HFF-Myc (cell line): ENCODE measurements around the gene MAB21L3.

Experiments
- DNase-seq: peaks from one replicate; pipeline ENCODE4 v3.0.0-alpha.2; 2011; ENCODE audit warnings: low read depth; ENCODE audit errors: extremely low read depth
- H3K4me3 ChIP-seq: replicated peaks from 2 replicates; pipeline ENCODE4 v1.5.1; 2011; ENCODE audit warnings: low read depth, mild to moderate bottlenecking, control low read depth, low read length
- TF ChIP-seq, protein P1 (sequence below): IDR thresholded peaks from 2 replicates; pipeline ENCODE4 v1.5.1; 2012; ENCODE audit warnings: mild to moderate bottlenecking, low read depth, low read length, control low read depth; ENCODE audit errors: missing control alignments

Gene MAB21L3

DNA sequence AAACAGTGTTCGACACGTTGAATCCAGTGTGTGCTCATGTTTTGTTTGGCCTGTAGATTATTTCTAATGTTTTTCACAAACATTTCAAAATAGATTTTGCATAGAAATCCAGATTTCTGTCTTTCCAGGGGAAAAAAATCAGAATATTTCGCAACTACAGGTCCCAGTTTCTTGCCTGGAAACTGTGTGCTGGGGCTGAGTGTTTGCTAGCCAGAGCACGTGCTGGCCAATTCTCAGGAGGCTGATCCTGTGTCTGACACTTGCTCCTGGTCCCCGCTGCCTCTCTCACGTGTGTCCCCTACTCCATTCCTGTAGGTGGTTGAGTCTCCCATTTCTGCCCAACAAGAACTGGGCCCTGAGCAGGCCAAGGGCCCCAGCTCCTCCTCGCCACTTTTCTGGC is 2.4 kb downstream of the MAB21L3 start:
- no peak overlapping the region for H3K4me3 ChIP-seq
- DNase-seq, result no peak
- TF ChIP-seq, protein P1, sequence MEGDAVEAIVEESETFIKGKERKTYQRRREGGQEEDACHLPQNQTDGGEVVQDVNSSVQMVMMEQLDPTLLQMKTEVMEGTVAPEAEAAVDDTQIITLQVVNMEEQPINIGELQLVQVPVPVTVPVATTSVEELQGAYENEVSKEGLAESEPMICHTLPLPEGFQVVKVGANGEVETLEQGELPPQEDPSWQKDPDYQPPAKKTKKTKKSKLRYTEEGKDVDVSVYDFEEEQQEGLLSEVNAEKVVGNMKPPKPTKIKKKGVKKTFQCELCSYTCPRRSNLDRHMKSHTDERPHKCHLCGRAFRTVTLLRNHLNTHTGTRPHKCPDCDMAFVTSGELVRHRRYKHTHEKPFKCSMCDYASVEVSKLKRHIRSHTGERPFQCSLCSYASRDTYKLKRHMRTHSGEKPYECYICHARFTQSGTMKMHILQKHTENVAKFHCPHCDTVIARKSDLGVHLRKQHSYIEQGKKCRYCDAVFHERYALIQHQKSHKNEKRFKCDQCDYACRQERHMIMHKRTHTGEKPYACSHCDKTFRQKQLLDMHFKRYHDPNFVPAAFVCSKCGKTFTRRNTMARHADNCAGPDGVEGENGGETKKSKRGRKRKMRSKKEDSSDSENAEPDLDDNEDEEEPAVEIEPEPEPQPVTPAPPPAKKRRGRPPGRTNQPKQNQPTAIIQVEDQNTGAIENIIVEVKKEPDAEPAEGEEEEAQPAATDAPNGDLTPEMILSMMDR, result no peak

DNA sequence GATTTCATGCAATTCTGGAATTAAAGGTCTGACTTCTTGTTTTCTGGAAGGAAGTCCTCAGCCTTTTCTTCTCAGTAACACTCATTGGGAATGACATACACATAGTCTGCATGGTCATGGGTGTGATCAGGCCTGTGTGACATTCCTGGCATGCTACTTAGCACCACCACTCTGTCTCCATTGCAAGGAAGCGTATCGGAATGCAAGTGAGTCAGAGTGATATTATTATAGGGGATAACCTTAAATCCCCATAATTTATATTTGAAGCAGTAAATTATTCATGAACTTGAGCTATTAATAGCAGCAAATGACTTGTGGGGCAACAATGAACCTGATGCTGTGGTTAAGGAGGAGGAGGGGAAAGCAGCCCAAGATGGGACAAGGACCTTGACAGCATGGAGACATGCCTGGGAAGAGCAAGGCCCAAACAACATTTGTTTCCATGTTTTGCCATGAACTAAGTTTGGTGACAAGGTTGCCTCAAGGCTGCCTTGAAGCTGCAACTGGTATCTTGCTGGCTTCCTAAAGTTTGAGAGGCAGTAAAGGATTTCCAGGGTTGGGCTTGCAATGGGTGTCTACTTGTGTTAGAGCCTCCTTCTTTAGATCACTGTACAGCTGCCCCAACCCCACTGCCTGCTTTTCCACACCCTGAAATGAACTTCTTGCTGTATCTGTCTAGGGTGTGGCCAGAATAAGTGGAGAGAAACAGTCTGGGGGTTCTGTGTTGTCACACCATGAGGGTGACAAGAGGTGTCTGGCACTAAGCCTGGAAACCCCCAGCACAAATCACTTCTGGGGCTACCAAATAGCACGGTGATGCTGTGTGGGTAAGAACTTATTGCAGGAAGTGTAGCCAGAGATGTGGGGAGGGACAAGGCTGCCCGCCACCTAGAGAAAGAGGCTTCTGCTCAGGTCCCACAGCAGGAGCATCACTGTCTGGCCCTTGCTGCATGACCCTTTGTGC is 4.6 kb downstream of the MAB21L3 start:
- no peak for DNase-seq
- no peak overlapping the region for H3K4me3 ChIP-seq
- TF ChIP-seq, protein P1, result no peak

DNA sequence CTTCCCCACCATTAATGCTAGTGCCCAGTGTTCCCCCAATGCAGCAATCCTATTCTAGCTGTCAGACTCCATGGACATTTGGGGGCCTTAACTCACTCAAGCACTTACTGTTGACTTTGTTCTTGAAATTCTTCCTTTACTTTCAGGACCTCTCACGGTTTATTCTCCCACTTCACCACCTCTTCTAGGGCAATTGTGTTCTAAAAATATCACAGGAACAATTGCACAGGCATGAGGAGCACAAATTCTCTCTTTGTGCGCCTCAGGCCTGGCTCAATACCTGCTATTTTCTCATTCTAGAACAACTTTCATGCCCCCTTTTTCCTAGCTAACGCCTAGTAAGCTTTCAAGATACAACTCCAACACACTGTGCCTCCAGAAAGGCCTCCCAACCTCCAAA is 7.3 kb downstream of the MAB21L3 start:
- no peak overlapping the region for H3K4me3 ChIP-seq
- TF ChIP-seq, protein P1, result no peak
- DNase-seq, result no peak

DNA sequence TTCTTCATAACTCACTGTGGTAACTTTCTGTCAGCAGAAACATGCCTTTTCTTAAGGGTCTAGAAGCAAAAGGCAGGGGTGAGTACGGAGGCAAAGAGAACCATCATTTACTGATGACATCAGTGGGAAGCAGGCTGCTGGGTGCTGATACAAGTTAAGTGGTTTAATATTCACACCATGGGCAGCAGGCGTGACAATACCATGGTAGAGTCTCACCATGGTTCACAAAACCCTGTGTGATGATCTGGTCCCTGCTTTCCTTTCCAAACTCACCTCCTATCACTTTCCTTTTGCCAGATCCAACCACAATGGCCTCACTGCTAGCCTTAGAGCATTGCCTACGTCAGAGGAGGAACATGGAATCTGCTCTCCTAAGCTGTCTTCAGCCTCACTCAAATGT is 8.7 kb downstream of the MAB21L3 start:
- H3K4me3 ChIP-seq, result no peak overlapping the region
- no peak for DNase-seq
- TF ChIP-seq, protein P1, result no peak

DNA sequence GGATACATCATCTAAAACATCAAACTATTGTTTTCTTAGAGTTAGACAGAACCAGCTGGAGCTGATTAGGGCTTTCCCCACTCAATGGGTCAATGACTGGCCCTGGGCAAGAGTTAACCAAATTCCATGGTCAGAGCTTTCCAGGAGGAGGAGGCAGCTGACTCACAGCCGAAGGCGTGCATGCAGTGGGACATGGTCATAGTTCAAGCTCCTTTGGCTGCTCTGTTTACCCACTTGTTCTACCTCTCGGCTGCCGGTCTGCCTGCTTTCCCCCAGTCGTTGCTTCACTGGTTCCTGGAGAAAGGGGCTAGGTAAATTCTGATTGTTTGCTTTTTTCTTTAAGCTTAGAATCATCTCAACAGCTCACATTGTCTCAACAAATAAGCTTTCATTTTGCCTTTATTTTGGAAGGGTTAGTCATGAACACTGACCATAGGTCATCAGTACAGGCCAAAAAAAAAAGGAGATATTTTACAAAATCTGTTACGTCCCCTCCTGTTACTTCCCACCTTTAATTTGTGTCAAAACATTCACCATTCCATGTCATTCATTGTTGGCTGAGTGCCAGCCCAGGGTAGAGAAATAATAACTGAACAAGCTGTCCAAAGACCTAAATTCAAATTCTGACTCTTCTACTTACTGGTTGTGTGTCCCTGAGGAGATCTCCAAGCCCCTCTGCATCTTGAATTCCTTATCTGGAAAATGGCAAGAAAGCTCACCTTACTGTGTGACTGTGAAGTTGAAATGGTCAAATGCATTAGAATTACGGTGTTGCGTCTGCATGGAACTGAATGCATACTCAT is 12.0 kb downstream of the MAB21L3 start:
- TF ChIP-seq, protein P1, result no peak
- peak; percentile 52 for DNase-seq
- no peak overlapping the region for H3K4me3 ChIP-seq

DNA sequence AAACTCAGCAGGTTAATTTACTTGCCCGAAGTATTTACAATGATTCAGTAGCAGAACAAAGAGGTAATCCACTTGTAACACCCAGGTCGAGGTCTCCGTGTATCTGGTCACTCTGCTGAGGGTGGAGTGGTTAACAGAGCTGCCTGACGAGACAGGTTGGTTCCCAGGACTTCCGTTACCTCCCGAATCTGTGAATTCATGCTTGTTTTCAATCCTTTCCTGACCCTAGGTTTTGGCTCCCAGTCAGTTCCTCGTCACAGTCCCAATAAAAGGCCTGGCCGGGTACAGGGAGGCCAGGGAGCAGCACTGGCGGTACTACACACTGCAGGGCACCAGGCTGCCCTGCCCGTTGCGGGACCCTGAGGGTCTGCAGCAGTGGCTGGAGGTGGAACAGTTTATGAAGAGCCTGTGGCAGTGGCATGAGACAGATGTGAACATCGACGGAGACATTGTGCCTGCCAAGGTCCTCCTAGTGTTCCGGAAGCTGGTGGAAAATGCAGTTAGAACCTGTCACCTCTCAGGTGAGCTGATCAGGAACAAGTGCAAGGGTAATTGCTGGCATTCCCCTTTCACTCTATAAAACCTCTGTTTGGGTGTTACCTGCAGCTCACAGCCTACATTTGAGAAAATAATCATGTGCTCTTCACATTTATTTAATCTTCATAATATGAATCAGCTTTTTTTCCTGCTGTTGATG is 12.8 kb downstream of the MAB21L3 start:
- DNase-seq, result no peak
- TF ChIP-seq, protein P1, result no peak
- H3K4me3 ChIP-seq, result no peak overlapping the region
